CD14-positive monocyte (primary cell): ENCODE measurements around the gene WFS1. TPM values are rescaled to one million over a fixed set of nuclear protein-coding genes. Genes with fewer than 3 reads are reported as not detected.

Source experiments
- DNase-seq, 3 donors: peaks; one replicate each; pipeline ENCODE4 v3.0.0-alpha.2; 2011 to 2022
- H2AFZ ChIP-seq: 2 replicates; pipeline ENCODE4 v1.6.0; 2012; ENCODE audit warnings: mild to moderate bottlenecking, low read depth, low read length, inconsistent platforms; ENCODE audit not compliant: insufficient read depth, poor library complexity, severe bottlenecking
- H3K27ac ChIP-seq, 2 donors: 1 replicate in 1 of 2; 2 replicates in 1 of 2; pipeline ENCODE4 v1.5.1; 2012 to 2013; ENCODE audit warnings: low read length in 2 of 2, control low read depth in 1 of 2, inconsistent platforms in 1 of 2, low read depth in 1 of 2, mild to moderate bottlenecking in 1 of 2
- H3K27me3 ChIP-seq, 2 donors: one replicate each; pipeline versions ENCODE4 v1.6.0 to v1.6.1; 2011 to 2013; ENCODE audit warnings: low read length in 2 of 2; ENCODE audit not compliant: control insufficient read depth in 2 of 2, insufficient read depth in 2 of 2
- H3K36me3 ChIP-seq, 2 donors: replicated peaks in 1 of 2; 1 replicate in 1 of 2; 2 replicates in 1 of 2; pipeline versions ENCODE4 v1.5.1 to v1.6.1; 2012 to 2013; ENCODE audit warnings: low read length in 2 of 2, control low read depth in 1 of 2, inconsistent platforms in 1 of 2, mild to moderate bottlenecking in 1 of 2; ENCODE audit not compliant: insufficient read depth in 2 of 2, control insufficient read depth in 1 of 2
- H3K4me1 ChIP-seq, 2 donors: 1 replicate in 1 of 2; 2 replicates in 1 of 2; pipeline versions ENCODE4 v1.5.1 to v1.6.1; 2012 to 2013; ENCODE audit warnings: low read length in 2 of 2, control low read depth in 1 of 2, inconsistent platforms in 1 of 2, mild to moderate bottlenecking in 1 of 2, moderate library complexity in 1 of 2; ENCODE audit not compliant: insufficient read depth in 2 of 2, control insufficient read depth in 1 of 2
- H3K4me2 ChIP-seq: replicated peaks from 2 replicates; pipeline ENCODE3; 2012; ENCODE audit warnings: low read length, moderate library complexity, mild to moderate bottlenecking; ENCODE audit not compliant: poor library complexity, severe bottlenecking; ENCODE audit errors: extremely low read depth
- H3K4me3 ChIP-seq, 3 experiments: fragments of 200-600 bp in 1 of 3; sonication (generic) in 1 of 3; replicated peaks in 1 of 3; 1 replicate in 2 of 3; 2 replicates in 1 of 3; pipeline ENCODE4 v1.5.1; 2011 to 2013; ENCODE audit warnings: low read length in 3 of 3, mild to moderate bottlenecking in 3 of 3, control low read depth in 2 of 3, low read depth in 2 of 3, inconsistent platforms in 1 of 3, moderate library complexity in 1 of 3
- H3K79me2 ChIP-seq: 2 replicates; pipeline ENCODE4 v1.6.0; 2012; ENCODE audit warnings: mild to moderate bottlenecking, control low read depth, inconsistent platforms, low read length, moderate library complexity; ENCODE audit not compliant: insufficient read depth
- H3K9ac ChIP-seq: 2 replicates; pipeline ENCODE4 v1.6.0; 2017; ENCODE audit warnings: low read length, mild to moderate bottlenecking; ENCODE audit not compliant: insufficient read depth, poor library complexity, severe bottlenecking
- H3K9me3 ChIP-seq, 2 donors: replicated peaks in 1 of 2; 1 replicate in 1 of 2; 2 replicates in 1 of 2; pipeline versions ENCODE4 v1.5.1 to v1.6.1; 2012 to 2013; ENCODE audit warnings: low read length in 2 of 2, control low read depth in 1 of 2; ENCODE audit not compliant: control insufficient read depth in 1 of 2, insufficient read depth in 1 of 2
- H4K20me1 ChIP-seq: 2 replicates; pipeline ENCODE4 v1.6.0; 2012; ENCODE audit warnings: mild to moderate bottlenecking, low read length, control low read depth, moderate library complexity; ENCODE audit not compliant: insufficient read depth
- H3K27ac Mint-ChIP-seq, 7 donors: one replicate each; pipeline ENCODE4 v1.8.0; 2020; ENCODE audit warnings: mild to moderate bottlenecking in 7 of 7, mixed read lengths in 7 of 7, moderate library complexity in 6 of 7, inconsistent platforms in 2 of 7
- H3K27me3 Mint-ChIP-seq, 3 donors: one replicate each; pipeline ENCODE4 v1.8.0; 2021 to 2022; ENCODE audit warnings: low read depth in 3 of 3, mild to moderate bottlenecking in 3 of 3, mixed read lengths in 3 of 3, moderate library complexity in 3 of 3, inconsistent platforms in 1 of 3
- H3K36me3 Mint-ChIP-seq, 2 donors: one replicate each; pipeline ENCODE4 v1.8.0; 2020; ENCODE audit warnings: mixed read lengths in 2 of 2, inconsistent platforms in 1 of 2, mild to moderate bottlenecking in 1 of 2
- H3K4me1 Mint-ChIP-seq: one replicate; pipeline ENCODE4 v1.8.0; 2020; ENCODE audit warnings: mild to moderate bottlenecking, mixed read lengths
- H3K4me3 Mint-ChIP-seq, 2 donors: one replicate each; pipeline ENCODE4 v1.8.0; 2020; ENCODE audit warnings: mild to moderate bottlenecking in 2 of 2, mixed read lengths in 2 of 2, moderate library complexity in 1 of 2
- H3K9me3 Mint-ChIP-seq, 7 donors: one replicate each; pipeline ENCODE4 v1.8.0; 2020 to 2022; ENCODE audit warnings: mixed read lengths in 7 of 7, mild to moderate bottlenecking in 6 of 7, moderate library complexity in 6 of 7, inconsistent platforms in 2 of 7
- WGBS: methylation state at CpG from one replicate; pipeline ENCODE4 v1.1.5; 2013; ENCODE audit warnings: missing lambda C conversion rate; ENCODE audit not compliant: insufficient coverage; 5-methylcytosine and 5-hydroxymethylcytosine counted together
- intact Hi-C, 2 donors: fragments of 100-400 bp; cut with micrococcal nuclease; formaldehyde crosslinking; loops; one replicate each; pipeline versions ENCODE4 v1.15.0 to v1.15.1; 2023
- polyA plus RNA-seq, 3 donors: library from polyadenylated mRNA; depleted of rRNA in 1 of 3; unstranded in 2 of 3; stranded (reverse) in 1 of 3; fragments of 300-500 nt in 2 of 3; fragments of >200 nt in 1 of 3; fragmentation: Illumina TruSeq in 2 of 3; gene quantifications; 1 replicate in 2 of 3; 2 replicates in 1 of 3; pipeline ENCODE4 v1.2.3, GENCODE V29; 2012 to 2021
- TF ChIP-seq, protein P1 (sequence below): fragments of 200-600 bp; IDR thresholded peaks from one replicate; pipeline ENCODE4 v1.8.0; 2022; ENCODE audit warnings: antibody characterized with exemption, mild to moderate bottlenecking

Gene WFS1
- polyA plus RNA-seq, 3 donors: 0.39 to 1.8 (median 0.93) TPM

DNA sequence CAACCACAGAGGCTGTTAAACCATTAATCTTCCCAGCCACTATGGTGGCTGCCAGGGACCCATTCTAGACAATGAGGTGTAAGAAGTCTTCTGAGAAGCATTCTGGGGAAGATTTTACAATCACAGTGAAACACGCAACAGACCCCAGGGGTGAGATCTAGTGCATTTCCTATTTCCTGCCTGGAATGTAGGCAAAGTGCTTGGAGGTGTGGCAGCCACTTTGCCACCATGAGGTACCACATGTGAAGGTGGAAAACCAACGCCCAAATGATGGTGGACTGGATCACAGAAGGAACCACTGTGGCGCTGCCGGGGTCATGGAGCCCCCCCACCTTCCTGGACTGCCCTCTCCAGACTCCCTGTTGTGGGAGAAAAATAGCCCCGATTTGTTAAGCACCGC is 61.8 kb downstream of the WFS1 start:
- Histone ChIP-seq H3K4me1 (no peaks in the 10 kb centered on the region), H4K20me1 (no peaks in the 10 kb centered on the region), H3K9ac (no peak overlapping the region), H3K9me3 (peaks cover 0 to 17% of the 10 kb centered on the region in 2 donors), H3K4me2 (no peak overlapping the region), H3K4me3 (no peak overlapping the region), H3K27ac (no peak overlapping the region), H3K27me3 (no peaks in the 10 kb centered on the region), H2AFZ (no peak overlapping the region), H3K36me3 (no peaks in the 10 kb centered on the region), H3K79me2 (no peaks in the 10 kb centered on the region)
- Mint-ChIP-seq H3K4me3 (no peak overlapping the region), H3K27me3 (peaks cover 11 to 15% (median 13%) of the 10 kb centered on the region in 3 donors), H3K27ac (no peak overlapping the region), H3K36me3 (no peaks in the 10 kb centered on the region), H3K4me1 (no peaks in the 10 kb centered on the region), H3K9me3 (peaks cover 3 to 26% (median 12%) of the 10 kb centered on the region in 7 donors)
- TF ChIP-seq, protein P1, sequence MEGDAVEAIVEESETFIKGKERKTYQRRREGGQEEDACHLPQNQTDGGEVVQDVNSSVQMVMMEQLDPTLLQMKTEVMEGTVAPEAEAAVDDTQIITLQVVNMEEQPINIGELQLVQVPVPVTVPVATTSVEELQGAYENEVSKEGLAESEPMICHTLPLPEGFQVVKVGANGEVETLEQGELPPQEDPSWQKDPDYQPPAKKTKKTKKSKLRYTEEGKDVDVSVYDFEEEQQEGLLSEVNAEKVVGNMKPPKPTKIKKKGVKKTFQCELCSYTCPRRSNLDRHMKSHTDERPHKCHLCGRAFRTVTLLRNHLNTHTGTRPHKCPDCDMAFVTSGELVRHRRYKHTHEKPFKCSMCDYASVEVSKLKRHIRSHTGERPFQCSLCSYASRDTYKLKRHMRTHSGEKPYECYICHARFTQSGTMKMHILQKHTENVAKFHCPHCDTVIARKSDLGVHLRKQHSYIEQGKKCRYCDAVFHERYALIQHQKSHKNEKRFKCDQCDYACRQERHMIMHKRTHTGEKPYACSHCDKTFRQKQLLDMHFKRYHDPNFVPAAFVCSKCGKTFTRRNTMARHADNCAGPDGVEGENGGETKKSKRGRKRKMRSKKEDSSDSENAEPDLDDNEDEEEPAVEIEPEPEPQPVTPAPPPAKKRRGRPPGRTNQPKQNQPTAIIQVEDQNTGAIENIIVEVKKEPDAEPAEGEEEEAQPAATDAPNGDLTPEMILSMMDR: no peak
- intact Hi-C loops: no loop called here
- WGBS: 94% methylated on average over 2 of the region's 6 CpGs
- no peak for DNase-seq

DNA sequence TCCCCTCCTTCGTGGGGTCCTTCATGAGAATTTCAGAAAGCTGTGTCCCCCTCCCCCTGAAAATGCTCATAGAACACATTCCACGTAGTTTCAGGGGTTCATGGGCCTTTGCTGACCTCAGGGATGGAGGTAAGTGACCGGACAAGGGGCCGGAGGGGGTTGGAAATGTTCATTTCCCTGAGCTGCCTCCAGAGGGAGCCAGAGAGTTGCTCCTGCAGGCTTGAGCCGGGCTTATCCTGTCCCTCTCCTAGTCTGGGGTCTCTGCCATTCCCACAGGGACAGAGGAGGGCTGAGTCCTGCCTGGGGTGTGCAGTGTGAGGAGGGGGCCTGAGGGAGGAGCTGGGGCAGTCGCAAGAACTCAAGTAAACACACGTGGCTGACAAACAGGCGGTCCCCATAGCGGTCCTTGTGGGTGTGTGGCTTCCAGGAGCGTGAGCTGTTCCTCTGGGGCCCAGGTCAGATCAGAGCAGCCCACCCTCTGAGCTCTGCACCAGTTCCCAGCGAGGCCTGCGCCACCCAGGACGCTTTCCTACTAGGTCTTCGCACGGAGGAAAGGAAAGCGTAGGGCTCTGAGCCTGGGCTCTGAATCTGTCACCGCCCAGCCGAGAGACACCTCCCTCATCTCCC is 62.5 kb downstream of the WFS1 start:
- TF ChIP-seq, protein P1: peak; percentile 62
- Mint-ChIP-seq H3K36me3 (no peaks in the 10 kb centered on the region), H3K27me3 (peaks cover 6 to 13% (median 11%) of the 10 kb centered on the region in 3 donors), H3K27ac (no peak overlapping the region), H3K9me3 (peaks cover 3 to 26% (median 12%) of the 10 kb centered on the region in 7 donors), H3K4me3 (no peak overlapping the region), H3K4me1 (no peaks in the 10 kb centered on the region)
- H3K4me1 ChIP-seq: no peaks in the 10 kb centered on the region
- no peak overlapping the region for H3K9ac ChIP-seq
- no peaks in the 10 kb centered on the region for H4K20me1 ChIP-seq
- H3K27ac ChIP-seq: no peak overlapping the region
- H2AFZ ChIP-seq: no peak overlapping the region
- intact Hi-C loops: no loop called here
- H3K9me3 ChIP-seq: peaks cover 0 to 17% of the 10 kb centered on the region in 2 donors
- 47% methylated on average over 11 of the region's 18 CpGs for WGBS
- H3K36me3 ChIP-seq: no peaks in the 10 kb centered on the region
- no peak overlapping the region for H3K4me2 ChIP-seq
- H3K27me3 ChIP-seq: no peaks in the 10 kb centered on the region
- no peak overlapping the region for H3K4me3 ChIP-seq
- no peaks in the 10 kb centered on the region for H3K79me2 ChIP-seq
- peak in 1 of 3 donors; percentile 5 for DNase-seq
